Smooth muscle cell (in vitro differentiated cells): ENCODE measurements around the gene KRTAP3-1. TPM values are rescaled to one million over a fixed set of nuclear protein-coding genes. Genes with fewer than 3 reads are reported as not detected.

Experiments
- DNase-seq: peaks from one replicate; lab custom pipeline; 2025; ENCODE audit not compliant: unreplicated experiment; lab: John Stamatoyannopoulos, UW
- H2AFZ ChIP-seq: fragments of 200-600 bp; sonication (generic); 2 replicates; pipeline ENCODE4 v1.6.0; 2016; ENCODE audit warnings: antibody characterized with exemption, low read depth, mild to moderate bottlenecking
- H3F3A ChIP-seq: fragments of 200-600 bp; sonication (generic); 2 replicates; pipeline ENCODE4 v1.6.0; 2017; ENCODE audit warnings: antibody characterized with exemption, low read depth
- H3K27ac ChIP-seq: fragments of 200-600 bp; sonication (generic); 2 replicates; pipeline ENCODE4 v1.5.1; 2016; ENCODE audit warnings: low read depth, mild to moderate bottlenecking
- H3K27me3 ChIP-seq: fragments of 200-600 bp; sonication (generic); 2 replicates; pipeline ENCODE4 v1.6.1; 2016; ENCODE audit warnings: low read depth, mild to moderate bottlenecking
- H3K36me3 ChIP-seq: fragments of 200-600 bp; sonication (generic); 2 replicates; pipeline ENCODE4 v1.5.1; 2016; ENCODE audit warnings: low read depth
- H3K4me1 ChIP-seq: fragments of 200-600 bp; sonication (generic); 2 replicates; pipeline ENCODE4 v1.5.1; 2016; ENCODE audit warnings: low read depth
- H3K4me2 ChIP-seq: fragments of 200-600 bp; sonication (generic); 2 replicates; pipeline ENCODE4 v1.6.0; 2016; ENCODE audit warnings: mild to moderate bottlenecking
- H3K4me3 ChIP-seq: fragments of 200-600 bp; sonication (generic); 2 replicates; pipeline ENCODE4 v1.5.1; 2016; ENCODE audit warnings: mild to moderate bottlenecking
- H3K79me2 ChIP-seq: fragments of 200-600 bp; sonication (generic); 2 replicates; pipeline ENCODE4 v1.6.0; 2016; ENCODE audit warnings: low read depth, mild to moderate bottlenecking
- H3K9ac ChIP-seq: fragments of 200-600 bp; sonication (generic); 2 replicates; pipeline ENCODE4 v1.6.0; 2016; ENCODE audit warnings: low read depth
- H3K9me3 ChIP-seq: fragments of 200-600 bp; sonication (generic); replicated peaks from 2 replicates; pipeline ENCODE4 v1.5.1; 2016; ENCODE audit warnings: low read depth
- H4K20me1 ChIP-seq: fragments of 200-600 bp; sonication (generic); 2 replicates; pipeline ENCODE4 v1.6.0; 2016; ENCODE audit warnings: low read depth
- WGBS: methylation state at CpG from one replicate; pipeline ENCODE4 v1.1.7; 2016; ENCODE audit warnings: low lambda C conversion rate; 5-methylcytosine and 5-hydroxymethylcytosine counted together
- polyA plus RNA-seq: library from polyadenylated mRNA; unstranded; fragments of >200 nt; fragmentation: Nextera tagmentation; extraction: Ambion mirVana; gene quantifications from 2 replicates; pipeline ENCODE4 v1.2.1, GENCODE V29; 2016
- total RNA-seq: library from RNA; depleted of rRNA; stranded (reverse); fragments of >200 nt; gene quantifications from 2 replicates; pipeline ENCODE4 v1.2.3, GENCODE V29; 2014
- TF ChIP-seq, protein P1 (sequence below): fragments of 200-600 bp; sonication (generic); IDR thresholded peaks from 2 replicates; pipeline ENCODE4 v1.5.1; 2017; ENCODE audit warnings: borderline replicate concordance, mild to moderate bottlenecking, antibody characterized with exemption; ENCODE audit not compliant: insufficient read depth, poor library complexity, severe bottlenecking

Gene KRTAP3-1
- total and polyA plus RNA-seq, 2 experiments from 2014 or later: 0.29 to 0.49 TPM

GRCh38 chr17:40993084-40993483 lies 15.8 kb downstream of the KRTAP3-1 start:
- DNase-seq: no peak
- Histone ChIP-seq H3F3A (no peaks in the 10 kb centered on the region), H3K27ac (no peak overlapping the region), H3K9me3 (no peaks in the 10 kb centered on the region), H3K4me2 (no peak overlapping the region), H3K9ac (no peak overlapping the region), H3K4me1 (no peaks in the 10 kb centered on the region), H4K20me1 (no peaks in the 10 kb centered on the region), H3K36me3 (no peaks in the 10 kb centered on the region), H2AFZ (no peak overlapping the region), H3K79me2 (no peaks in the 10 kb centered on the region), H3K4me3 (no peak overlapping the region), H3K27me3 (peaks cover 18% of the 10 kb centered on the region)
- TF ChIP-seq, protein P1, sequence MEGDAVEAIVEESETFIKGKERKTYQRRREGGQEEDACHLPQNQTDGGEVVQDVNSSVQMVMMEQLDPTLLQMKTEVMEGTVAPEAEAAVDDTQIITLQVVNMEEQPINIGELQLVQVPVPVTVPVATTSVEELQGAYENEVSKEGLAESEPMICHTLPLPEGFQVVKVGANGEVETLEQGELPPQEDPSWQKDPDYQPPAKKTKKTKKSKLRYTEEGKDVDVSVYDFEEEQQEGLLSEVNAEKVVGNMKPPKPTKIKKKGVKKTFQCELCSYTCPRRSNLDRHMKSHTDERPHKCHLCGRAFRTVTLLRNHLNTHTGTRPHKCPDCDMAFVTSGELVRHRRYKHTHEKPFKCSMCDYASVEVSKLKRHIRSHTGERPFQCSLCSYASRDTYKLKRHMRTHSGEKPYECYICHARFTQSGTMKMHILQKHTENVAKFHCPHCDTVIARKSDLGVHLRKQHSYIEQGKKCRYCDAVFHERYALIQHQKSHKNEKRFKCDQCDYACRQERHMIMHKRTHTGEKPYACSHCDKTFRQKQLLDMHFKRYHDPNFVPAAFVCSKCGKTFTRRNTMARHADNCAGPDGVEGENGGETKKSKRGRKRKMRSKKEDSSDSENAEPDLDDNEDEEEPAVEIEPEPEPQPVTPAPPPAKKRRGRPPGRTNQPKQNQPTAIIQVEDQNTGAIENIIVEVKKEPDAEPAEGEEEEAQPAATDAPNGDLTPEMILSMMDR: no peak
- 95% methylated on average over 2 of the region's 2 CpGs for WGBS

DNA sequence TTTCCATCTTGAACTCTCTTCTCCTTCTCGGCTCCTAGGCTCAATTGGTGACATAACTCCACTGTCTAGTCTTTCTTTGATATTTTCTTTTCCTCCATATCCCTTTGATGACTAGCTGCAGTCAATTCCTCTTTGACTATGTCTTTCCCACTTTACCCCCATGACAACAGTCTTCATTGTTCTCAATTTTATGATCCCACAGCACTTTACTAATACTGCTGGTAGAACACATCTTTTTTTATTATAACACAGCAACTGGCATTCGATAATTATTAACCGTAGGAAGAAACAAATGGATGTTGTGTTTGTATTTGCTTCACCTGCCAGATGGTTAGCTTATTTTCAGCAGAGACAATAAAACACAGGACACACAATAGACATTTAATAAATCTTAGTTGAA lies 16.3 kb downstream of the KRTAP3-1 start:
- H3K4me1 ChIP-seq: no peaks in the 10 kb centered on the region
- no peak overlapping the region for H3K27ac ChIP-seq
- H3K27me3 ChIP-seq: peaks cover 14% of the 10 kb centered on the region
- TF ChIP-seq, protein P1: no peak
- no peak overlapping the region for H3K4me3 ChIP-seq
- H3K79me2 ChIP-seq: no peaks in the 10 kb centered on the region
- H3K9ac ChIP-seq: no peak overlapping the region
- WGBS: 93% methylated on average over 3 of the region's 3 CpGs
- no peaks in the 10 kb centered on the region for H4K20me1 ChIP-seq
- H2AFZ ChIP-seq: no peak overlapping the region
- H3K36me3 ChIP-seq: no peaks in the 10 kb centered on the region
- H3F3A ChIP-seq: no peaks in the 10 kb centered on the region
- no peak for DNase-seq
- H3K9me3 ChIP-seq: no peaks in the 10 kb centered on the region
- H3K4me2 ChIP-seq: no peak overlapping the region

GRCh38 chr17:40986920-40987319 lies 22.0 kb downstream of the KRTAP3-1 start:
- Histone ChIP-seq H3K4me2 (no peak overlapping the region), H2AFZ (no peak overlapping the region), H3K9ac (no peak overlapping the region), H3K27me3 (no peaks in the 10 kb centered on the region), H3K79me2 (no peaks in the 10 kb centered on the region), H3K4me1 (no peaks in the 10 kb centered on the region), H3K9me3 (no peaks in the 10 kb centered on the region), H3F3A (no peaks in the 10 kb centered on the region), H3K36me3 (no peaks in the 10 kb centered on the region), H3K27ac (no peak overlapping the region), H3K4me3 (no peak overlapping the region), H4K20me1 (no peaks in the 10 kb centered on the region)
- TF ChIP-seq, protein P1: no peak
- WGBS: 82% methylated on average over 8 of the region's 8 CpGs
- DNase-seq: no peak

DNA sequence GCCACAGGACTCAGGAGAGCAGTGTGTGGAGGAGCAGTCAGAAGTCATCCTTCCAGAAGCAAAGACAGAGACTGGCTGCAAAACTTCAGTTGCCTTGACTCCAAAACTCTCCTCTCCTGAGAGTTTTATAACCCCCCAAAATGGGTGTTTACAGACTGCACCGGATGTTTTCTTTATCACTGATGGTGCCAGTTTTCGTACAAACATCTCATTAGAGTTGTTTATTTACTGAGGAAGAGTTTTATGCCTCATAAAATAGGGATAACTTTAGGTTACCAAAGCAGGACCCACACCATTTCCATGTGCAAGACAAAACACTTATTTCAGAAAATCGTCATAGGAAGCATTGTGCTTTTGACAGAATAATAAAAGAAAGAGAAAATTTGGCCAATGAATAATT lies 24.7 kb downstream of the KRTAP3-1 start, which contains the start of gene KRT40:
KRT40 (minus strand) TSS at position 101 of the 400 bp plus-strand sequence; CDS start at position 48, 53 bp downstream.
- Histone ChIP-seq H3K79me2 (no peaks in the 10 kb centered on the region), H3K36me3 (no peaks in the 10 kb centered on the region), H3K9ac (no peak within 1 kb of the TSS), H3K4me2 (no peak within 1 kb of the TSS), H3F3A (no peaks in the 10 kb centered on the region), H3K27me3 (no peaks in the 10 kb centered on the region), H3K9me3 (no peaks in the 10 kb centered on the region), H2AFZ (no peak within 1 kb of the TSS), H3K4me3 (no peak within 1 kb of the TSS), H4K20me1 (no peaks in the 10 kb centered on the region), H3K4me1 (peaks cover 7% of the 10 kb centered on the region), H3K27ac (no peak within 1 kb of the TSS)
- no peak for DNase-seq
- WGBS: 70% methylated on average over 3 of the region's 3 CpGs
- TF ChIP-seq, protein P1: no peak
